NCI-H524 treated with DMSO at 0.1 percent for 48 hours (cell line): ENCODE results near the gene WDR5.

Experiments
- DNase-seq: peaks from one replicate; lab custom pipeline; 2025; lab: John Stamatoyannopoulos, UW

Gene WDR5

GRCh38 chr9:134158753-134159392 is 23.0 kb downstream of the WDR5 start:
- no peak for DNase-seq

- DNase-seq: no peak
These were observed 23.8 kb downstream of the WDR5 start for GRCh38 chr9:134159566-134160245.

- DNase-seq: no peak
These were observed 25.8 kb downstream of the WDR5 start for GRCh38 chr9:134161647-134162046.

- DNase-seq: no peak
These were observed 26.4 kb downstream of the WDR5 start for GRCh38 chr9:134162212-134162775.

- no peak for DNase-seq
These were observed 27.1 kb downstream of the WDR5 start for GRCh38 chr9:134162926-134163370.

- no peak for DNase-seq
These were observed 27.7 kb downstream of the WDR5 start for GRCh38 chr9:134163371-134164196.

GRCh38 chr9:134164879-134165278 is 29.0 kb downstream of the WDR5 start:
- DNase-seq: no peak

- no peak for DNase-seq
These were observed 29.8 kb downstream of the WDR5 start for GRCh38 chr9:134165357-134166315.

- no peak for DNase-seq
These were observed 30.5 kb downstream of the WDR5 start for GRCh38 chr9:134166374-134166773.

GRCh38 chr9:134167530-134167931 is 31.6 kb downstream of the WDR5 start:
- DNase-seq: no peak

- no peak for DNase-seq
These were observed 33.1 kb downstream of the WDR5 start for GRCh38 chr9:134168757-134169550.

GRCh38 chr9:134169724-134170401 is 34.0 kb downstream of the WDR5 start:
- DNase-seq: no peak

GRCh38 chr9:134170532-134171315 is 34.8 kb downstream of the WDR5 start:
- no peak for DNase-seq

GRCh38 chr9:134171316-134172197 is 35.7 kb downstream of the WDR5 start:
- no peak for DNase-seq

GRCh38 chr9:134172198-134173126 is 36.6 kb downstream of the WDR5 start:
- DNase-seq: no peak

GRCh38 chr9:134173127-134174072 is 37.5 kb downstream of the WDR5 start:
- DNase-seq: no peak
